Progenitor cell of endocrine pancreas (in vitro differentiated cells): ENCODE measurements around the gene APEX1. TPM values are rescaled to one million over a fixed set of nuclear protein-coding genes. Genes with fewer than 3 reads are reported as not detected.

Experiments
- DNase-seq: peaks from one replicate; pipeline ENCODE4 v3.0.0; 2021; ENCODE audit warnings: low spot score; ENCODE audit not compliant: unreplicated experiment
- H3K27ac Mint-ChIP-seq: 2 replicates; pipeline ENCODE4 v1.8.0; 2021; ENCODE audit warnings: mild to moderate bottlenecking, moderate library complexity, mixed read lengths
- H3K27me3 Mint-ChIP-seq: 2 replicates; pipeline ENCODE4 v1.8.0; 2021; ENCODE audit warnings: mixed read lengths
- H3K36me3 Mint-ChIP-seq: 2 replicates; pipeline ENCODE4 v1.8.0; 2022; ENCODE audit warnings: mixed read lengths; ENCODE audit not compliant: insufficient read depth
- H3K4me1 Mint-ChIP-seq: 2 replicates; pipeline ENCODE4 v1.8.0; 2021; ENCODE audit warnings: low read depth, mixed read lengths
- H3K4me3 Mint-ChIP-seq: 2 replicates; pipeline ENCODE4 v1.8.0; 2021; ENCODE audit warnings: low read depth, mild to moderate bottlenecking, moderate library complexity, mixed read lengths
- H3K9me3 Mint-ChIP-seq: 2 replicates; pipeline ENCODE4 v1.8.0; 2021; ENCODE audit warnings: low read depth, mixed read lengths
- CTCF ChIP-seq: fragments of 200-600 bp; sonication (generic); IDR thresholded peaks from one replicate; pipeline ENCODE4 v1.5.0; 2021; ENCODE audit warnings: antibody characterized with exemption, mild to moderate bottlenecking; ENCODE audit not compliant: unreplicated experiment
- total RNA-seq: library from RNA; stranded (reverse); gene quantifications from 2 replicates; pipeline ENCODE4 v1.2.1, GENCODE V29; 2021

APEX1 gene
- total RNA-seq, 1 donor from 2014 or later: 309 TPM

GRCh38 chr14:20428010-20428365 is 27.0 kb upstream of the APEX1 start:
- H3K27ac Mint-ChIP-seq: no peak overlapping the region
- no peak for DNase-seq
- no peak overlapping the region for H3K4me3 Mint-ChIP-seq
- H3K9me3 Mint-ChIP-seq: no peaks in the 10 kb centered on the region
- no peak for TF ChIP-seq CTCF
- no peaks in the 10 kb centered on the region for H3K27me3 Mint-ChIP-seq
- no peaks in the 10 kb centered on the region for H3K36me3 Mint-ChIP-seq
- H3K4me1 Mint-ChIP-seq: peaks cover 3% of the 10 kb centered on the region

- Mint-ChIP-seq H3K4me3 (no peak overlapping the region), H3K27me3 (peaks cover 2% of the 10 kb centered on the region), H3K4me1 (peaks cover 3% of the 10 kb centered on the region), H3K27ac (no peak overlapping the region), H3K9me3 (no peaks in the 10 kb centered on the region), H3K36me3 (no peaks in the 10 kb centered on the region)
- no peak for TF ChIP-seq CTCF
- no peak for DNase-seq
These were observed 26.2 kb upstream of the APEX1 start for GRCh38 chr14:20428802-20429201.

GRCh38 chr14:20429801-20430669 is 25.0 kb upstream of the APEX1 start:
- no peak overlapping the region for H3K27ac Mint-ChIP-seq
- no peak for TF ChIP-seq CTCF
- no peak for DNase-seq
- no peak overlapping the region for H3K4me3 Mint-ChIP-seq
- H3K36me3 Mint-ChIP-seq: no peaks in the 10 kb centered on the region
- H3K27me3 Mint-ChIP-seq: peaks cover 3% of the 10 kb centered on the region
- peaks cover 1% of the 10 kb centered on the region for H3K4me1 Mint-ChIP-seq
- no peaks in the 10 kb centered on the region for H3K9me3 Mint-ChIP-seq

GRCh38 chr14:20434701-20435581 is 20.1 kb upstream of the APEX1 start:
- Mint-ChIP-seq H3K27me3 (peaks cover 15% of the 10 kb centered on the region), H3K9me3 (no peaks in the 10 kb centered on the region), H3K4me3 (no peak overlapping the region), H3K4me1 (no peaks in the 10 kb centered on the region), H3K27ac (no peak overlapping the region), H3K36me3 (no peaks in the 10 kb centered on the region)
- DNase-seq: no peak
- no peak for TF ChIP-seq CTCF

- TF ChIP-seq CTCF: no peak
- H3K4me3 Mint-ChIP-seq: no peak within 1 kb of the TSS
- peaks cover 15% of the 10 kb centered on the region for H3K27me3 Mint-ChIP-seq
- DNase-seq: no peak
- no peaks in the 10 kb centered on the region for H3K4me1 Mint-ChIP-seq
- no peaks in the 10 kb centered on the region for H3K9me3 Mint-ChIP-seq
- H3K27ac Mint-ChIP-seq: no peak within 1 kb of the TSS
- H3K36me3 Mint-ChIP-seq: no peaks in the 10 kb centered on the region
These were observed 19.3 kb upstream of the APEX1 start, which contains the start of gene KLHL33 for GRCh38 chr14:20435582-20436362. KLHL33 (minus strand) TSS chr14:20436166; CDS start chr14:20435811, 355 bp downstream.
